Activated T-cell treated with anti-CD3 and anti-CD28 coated beads for 4 hours (primary cell): ENCODE data around the gene COX18.

ENCODE experiments used
- DNase-seq: peaks from one replicate; pipeline ENCODE4 v3.0.0-alpha.2; 2020

COX18 gene

DNA sequence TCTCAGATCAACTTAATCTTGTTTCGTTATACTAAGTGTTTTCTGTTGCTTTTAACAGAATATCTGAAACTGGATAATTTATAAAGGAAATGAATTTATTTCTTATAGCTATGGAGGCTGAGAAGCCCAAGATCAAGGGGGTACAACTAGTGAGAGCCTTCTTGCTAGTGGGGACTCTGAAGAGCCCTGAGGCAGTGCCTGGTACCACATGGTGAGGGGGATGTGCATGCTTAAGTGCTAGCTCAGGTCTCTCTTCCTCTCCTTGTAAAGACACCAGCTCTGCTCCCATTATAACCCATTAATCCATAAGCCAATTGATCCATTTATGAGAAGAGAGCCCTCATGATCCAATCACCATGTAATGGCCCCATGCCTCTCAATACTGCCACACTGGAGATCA, 17.9 kb downstream of the COX18 start:
- DNase-seq, result no peak

- DNase-seq, result no peak
These were observed 23.6 kb downstream of the COX18 start for GRCh38 chr4:73045879-73046278.

- no peak for DNase-seq
These were observed 32.5 kb downstream of the COX18 start for GRCh38 chr4:73037057-73037456.

DNA sequence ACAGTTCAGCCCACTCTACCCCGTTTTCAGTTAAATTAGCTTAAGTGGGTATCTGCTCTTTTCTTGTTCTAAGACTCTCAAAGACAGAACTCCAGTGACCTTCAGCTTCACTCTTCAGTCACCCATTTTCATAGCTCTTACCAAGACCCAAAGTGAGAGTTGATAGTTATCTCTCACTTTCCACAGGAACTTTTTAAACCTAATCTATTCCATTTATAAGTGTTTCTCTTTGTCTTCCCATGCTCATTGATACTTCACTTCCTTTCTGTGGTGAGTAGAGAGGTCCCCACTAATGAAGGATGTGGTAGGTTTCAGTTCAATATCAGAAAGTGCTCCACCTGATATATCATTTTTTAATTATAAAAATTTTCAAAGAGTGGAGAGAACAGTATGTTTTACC, 33.4 kb downstream of the COX18 start:
- DNase-seq, result no peak

- DNase-seq, result no peak
These were observed 34.6 kb downstream of the COX18 start for GRCh38 chr4:73034896-73035295.

DNA sequence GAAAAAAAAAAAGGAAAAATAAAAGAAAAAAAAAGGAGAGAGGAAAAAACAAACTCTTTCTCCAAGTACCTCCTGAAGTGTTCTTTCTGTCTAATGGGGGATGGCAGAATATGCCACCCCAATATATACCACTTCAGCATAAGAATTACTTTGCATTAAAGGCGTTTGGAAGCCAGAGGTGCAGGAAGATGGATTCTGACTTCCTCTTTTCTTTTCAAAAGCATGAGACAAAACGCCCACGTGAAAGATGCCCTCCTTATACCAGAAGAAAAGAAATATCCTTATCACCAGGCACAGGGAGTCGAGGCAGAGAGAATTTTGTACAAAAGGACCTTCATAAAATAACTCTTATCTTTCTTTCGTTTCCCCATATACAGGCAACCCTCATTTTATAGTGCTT, 40.9 kb downstream of the COX18 start:
- DNase-seq, result no peak

GRCh38 chr4:73021634-73022033, 47.9 kb downstream of the COX18 start:
- no peak for DNase-seq

- DNase-seq, result no peak
These were observed 50.0 kb downstream of the COX18 start for GRCh38 chr4:73019462-73020047.

DNA sequence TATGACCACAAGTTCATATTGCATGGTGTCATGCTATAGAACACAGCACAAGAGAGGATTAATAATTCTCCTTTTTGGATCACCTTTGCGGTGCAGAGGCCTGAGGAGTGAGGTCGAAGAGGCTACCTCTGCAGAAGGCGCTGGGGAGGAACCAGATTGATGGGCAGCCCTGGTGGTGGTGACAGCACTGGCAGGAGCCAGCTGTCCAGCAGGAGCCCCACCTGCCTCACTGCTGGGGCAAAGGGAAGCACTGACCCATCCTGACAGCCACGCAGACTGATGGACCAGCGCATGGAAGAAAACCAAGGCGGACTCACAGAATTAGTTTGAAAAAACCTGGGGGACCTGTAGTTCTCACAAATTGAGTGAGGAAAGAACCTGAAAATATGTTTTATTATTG, 50.9 kb downstream of the COX18 start:
- no peak for DNase-seq

DNA sequence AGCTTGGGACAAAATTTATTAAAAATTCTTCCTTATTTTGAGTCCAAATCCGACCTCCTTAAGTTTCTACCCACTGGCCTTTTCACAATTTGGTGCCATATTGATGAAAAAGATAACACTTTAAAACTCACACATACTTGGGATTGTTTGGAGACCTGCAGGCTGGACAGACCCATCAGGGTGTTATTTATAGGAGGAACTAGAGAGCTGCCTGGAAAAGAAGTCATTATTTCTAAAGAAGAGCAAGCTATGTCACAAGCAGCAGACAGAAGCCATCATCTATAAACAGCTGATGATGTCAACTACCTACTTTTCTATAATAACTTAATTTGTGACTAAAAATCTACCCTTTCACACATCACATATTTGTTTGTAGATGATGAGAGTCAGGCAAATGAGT, 56.2 kb downstream of the COX18 start:
- no peak for DNase-seq

DNA sequence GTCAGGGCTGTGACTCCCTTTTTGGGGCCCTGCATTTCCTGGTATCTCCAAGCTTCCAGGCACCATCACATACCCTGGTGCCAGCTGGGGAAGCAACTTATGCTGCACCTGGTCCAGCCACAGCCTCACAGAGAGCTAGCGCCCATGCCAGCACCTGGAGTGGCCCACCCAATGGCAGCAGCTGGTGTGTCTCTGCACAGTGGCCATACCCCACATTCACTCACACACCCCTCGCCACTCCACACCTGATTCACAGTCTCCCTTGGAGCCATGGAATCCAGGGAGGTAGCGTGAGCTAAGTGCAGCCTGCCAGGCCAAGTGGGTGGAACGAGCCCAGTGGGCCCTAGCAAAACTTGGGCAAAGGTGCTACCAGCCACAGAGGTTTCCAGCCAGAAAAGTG, 56.8 kb downstream of the COX18 start:
- DNase-seq, result no peak

DNA sequence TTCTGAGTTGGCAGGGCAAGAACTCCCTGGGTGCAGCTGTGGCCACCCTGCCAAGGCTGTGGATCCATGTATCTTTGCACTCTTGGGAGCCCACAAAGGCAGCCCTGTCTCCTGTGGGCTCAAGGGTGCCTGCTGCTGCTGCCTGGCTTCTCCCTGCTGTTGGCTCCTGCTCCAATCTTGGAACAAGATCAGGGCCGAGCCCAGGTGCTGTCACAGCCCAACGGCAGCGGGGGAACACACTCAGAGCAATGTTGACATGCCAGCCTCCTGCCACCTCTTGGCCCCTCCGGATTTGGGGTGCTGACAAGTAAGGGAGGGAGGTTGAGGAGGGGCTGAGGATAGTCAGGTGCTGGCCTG, 57.9 kb downstream of the COX18 start:
- no peak for DNase-seq

DNA sequence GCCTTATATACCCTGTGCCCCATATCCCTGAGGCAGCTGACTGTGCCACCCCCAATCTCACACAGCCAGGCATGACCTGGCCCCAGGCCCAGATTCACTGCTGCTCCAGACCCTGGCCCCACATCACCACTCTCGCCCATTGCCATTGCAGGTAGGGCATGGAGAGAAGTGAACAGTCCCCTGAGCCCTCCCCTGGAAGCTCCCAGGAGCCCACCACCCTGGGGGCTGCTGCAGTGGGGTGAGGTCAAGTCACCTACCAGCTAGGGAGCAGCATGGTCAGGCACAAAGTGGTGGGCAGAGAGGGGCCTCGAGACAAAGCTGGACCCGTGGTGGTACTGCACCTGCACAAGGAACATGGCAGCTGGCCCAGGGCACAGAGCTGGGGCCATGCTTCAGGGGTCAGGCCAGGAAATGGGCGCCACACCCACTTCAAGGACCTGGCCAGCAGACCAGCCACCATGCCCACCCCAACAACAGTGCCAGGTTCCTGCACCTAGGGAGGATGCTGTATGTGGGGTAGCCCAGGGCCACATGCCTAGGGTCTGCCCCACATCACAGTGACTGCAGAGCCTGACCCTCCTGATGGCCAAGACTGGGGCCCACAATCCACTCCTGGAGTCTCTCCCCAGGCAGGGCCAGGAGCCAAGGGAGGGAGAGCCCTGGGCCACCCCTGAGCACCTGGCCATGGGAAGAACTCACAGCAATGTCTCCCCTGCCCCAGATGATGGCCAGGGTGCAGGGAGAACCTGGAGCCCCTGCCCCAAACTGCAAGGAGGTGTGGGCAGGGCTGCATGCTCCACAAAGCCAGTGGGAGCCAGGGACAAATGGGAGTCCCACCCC, 58.5 kb downstream of the COX18 start:
- no peak for DNase-seq

DNA sequence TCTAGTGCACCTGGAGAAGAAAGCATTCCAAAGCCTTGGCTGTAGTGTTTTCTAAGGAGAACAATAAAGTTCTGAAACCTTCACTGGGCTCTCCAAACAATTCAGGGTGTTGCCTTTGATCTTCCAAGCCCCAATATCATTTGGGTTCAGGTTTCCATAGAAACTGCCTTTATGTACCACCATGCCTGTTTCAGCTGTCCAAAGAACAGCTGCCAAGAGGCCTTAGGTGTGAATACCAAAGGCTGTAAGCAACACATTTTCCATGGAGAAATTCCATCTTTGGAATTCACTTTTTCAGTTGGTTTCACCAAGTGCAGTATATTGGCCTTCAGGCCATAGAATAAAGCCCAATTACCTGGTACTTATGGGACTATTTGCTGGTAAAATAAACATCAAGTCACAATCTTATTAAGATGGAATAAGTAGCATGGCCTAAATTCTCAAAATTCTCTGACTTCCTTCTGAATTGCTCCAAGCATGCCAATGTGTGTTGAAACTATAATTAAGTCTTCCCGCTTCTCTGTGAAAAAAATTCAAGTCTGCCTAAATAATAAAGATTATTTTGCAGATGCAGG, 61.9 kb downstream of the COX18 start:
- no peak for DNase-seq

- no peak for DNase-seq
These were observed 63.1 kb downstream of the COX18 start for GRCh38 chr4:73006286-73006990.

GRCh38 chr4:73005514-73005913, 64.0 kb downstream of the COX18 start:
- no peak for DNase-seq
